Activated CD8-positive, alpha-beta memory T cell treated with anti-CD3 and anti-CD28 coated beads for 4 hours (primary cell): Measurements from ENCODE around the gene ADCY1.

Experiments
- DNase-seq, 2 donors: peaks; one replicate each; pipeline ENCODE4 v3.0.0-alpha.2; 2020; ENCODE audit warnings: low read depth in 2 of 2

Gene ADCY1

GRCh38 chr7:45670227-45670626 lies 96.1 kb downstream of the ADCY1 start:
- DNase-seq, result no peak

- no peak for DNase-seq
These were observed 96.5 kb downstream of the ADCY1 start for GRCh38 chr7:45670717-45671116.

GRCh38 chr7:45677311-45677900 lies 103.2 kb downstream of the ADCY1 start:
- DNase-seq, result no peak

- DNase-seq, result no peak
These were observed 105.3 kb downstream of the ADCY1 start for GRCh38 chr7:45679516-45679915.

GRCh38 chr7:45680776-45681175 lies 106.6 kb downstream of the ADCY1 start:
- no peak for DNase-seq

- DNase-seq, result no peak
These were observed 107.6 kb downstream of the ADCY1 start for GRCh38 chr7:45681596-45682357.

- no peak for DNase-seq
These were observed 108.2 kb downstream of the ADCY1 start for GRCh38 chr7:45682358-45682735.

- DNase-seq, result no peak
These were observed 108.8 kb downstream of the ADCY1 start for GRCh38 chr7:45682836-45683555.

GRCh38 chr7:45683556-45684148 lies 109.5 kb downstream of the ADCY1 start:
- DNase-seq, result no peak

- no peak for DNase-seq
These were observed 110.9 kb downstream of the ADCY1 start for GRCh38 chr7:45684910-45685618.

GRCh38 chr7:45685619-45686240 lies 111.6 kb downstream of the ADCY1 start:
- no peak for DNase-seq

- no peak for DNase-seq
These were observed 112.4 kb downstream of the ADCY1 start for GRCh38 chr7:45686441-45687184.

- no peak for DNase-seq
These were observed 113.0 kb downstream of the ADCY1 start for GRCh38 chr7:45687185-45687560.

- DNase-seq, result no peak
These were observed 113.6 kb downstream of the ADCY1 start for GRCh38 chr7:45687721-45688120.

GRCh38 chr7:45688382-45688781 lies 114.2 kb downstream of the ADCY1 start:
- DNase-seq, result no peak

- DNase-seq, result no peak
These were observed 115.0 kb downstream of the ADCY1 start for GRCh38 chr7:45689011-45689796.

- no peak for DNase-seq
These were observed 115.9 kb downstream of the ADCY1 start for GRCh38 chr7:45689797-45690761.

GRCh38 chr7:45690762-45691150 lies 116.6 kb downstream of the ADCY1 start:
- no peak for DNase-seq

GRCh38 chr7:45691155-45691656 lies 117.0 kb downstream of the ADCY1 start:
- no peak for DNase-seq
